Kidney (tissue), 14 donors: ENCODE measurements around the gene ZNF518B. TPM values are rescaled to one million over a fixed set of nuclear protein-coding genes. Genes with fewer than 3 reads are reported as not detected.

Experiments
- DNase-seq, 5 donors: peaks; one replicate each; pipeline ENCODE4 v3.0.0-alpha.2; 2013 to 2020
- FAIRE-seq: peaks from 2 replicates; lab custom pipeline; 2012; peaks lifted over from hg19 to GRCh38; lab: Jason Lieb, UNC
- H3K27ac ChIP-seq, 2 donors: one replicate each; pipeline ENCODE4 v1.7.0; 2013; ENCODE audit warnings: low read depth in 2 of 2, low read length in 2 of 2, inconsistent platforms in 1 of 2
- H3K27me3 ChIP-seq: one replicate; pipeline ENCODE4 v1.7.1; 2013; ENCODE audit warnings: low read length, inconsistent platforms; ENCODE audit not compliant: control insufficient read depth, insufficient read depth
- H3K36me3 ChIP-seq, 3 donors: one replicate each; pipeline versions ENCODE4 v1.7.0 to v1.7.1; 2013; ENCODE audit warnings: low read length in 3 of 3, control low read depth in 1 of 3, inconsistent platforms in 1 of 3; ENCODE audit not compliant: insufficient read depth in 3 of 3, control insufficient read depth in 2 of 3
- H3K4me1 ChIP-seq, 3 donors: one replicate each; pipeline versions ENCODE4 v1.7.0 to v1.7.1; 2013; ENCODE audit warnings: low read length in 3 of 3, inconsistent platforms in 1 of 3, low read depth in 1 of 3; ENCODE audit not compliant: control insufficient read depth in 2 of 3, insufficient read depth in 2 of 3
- H3K4me3 ChIP-seq, 3 donors: one replicate each; pipeline versions ENCODE4 v1.7.0 to v1.8.1; 2013; ENCODE audit warnings: low read length in 3 of 3, control low read depth in 1 of 3, inconsistent platforms in 1 of 3
- H3K9ac ChIP-seq, 3 donors: one replicate each; pipeline versions ENCODE4 v1.7.0 to v1.7.1; 2013; ENCODE audit warnings: low read length in 3 of 3, control low read depth in 1 of 3, inconsistent platforms in 1 of 3
- H3K9me3 ChIP-seq, 3 donors: one replicate each; pipeline versions ENCODE4 v1.7.0 to v1.7.1; 2013; ENCODE audit warnings: low read length in 3 of 3, control low read depth in 1 of 3, inconsistent platforms in 1 of 3; ENCODE audit not compliant: control insufficient read depth in 2 of 3, insufficient read depth in 1 of 3
- CTCF ChIP-seq: IDR thresholded peaks from 3 replicates; pipeline ENCODE4 v1.5.1; 2012; ENCODE audit warnings: mild to moderate bottlenecking, moderate library complexity, borderline replicate concordance; ENCODE audit not compliant: insufficient read depth; ENCODE audit errors: extremely low read depth
- intact Hi-C: fragments of 100-400 bp; cut with DNase I; formaldehyde crosslinking; loops from one replicate; pipeline ENCODE4 v1.11.1; 2022
- polyA plus RNA-seq: library from polyadenylated mRNA; stranded (reverse); fragments of 350-450 nt; fragmentation: Illumina TruSeq; extraction: RNeasy Lipid Tissue Mini Kit (QIAGEN cat#74804); gene quantifications from one replicate; pipeline ENCODE4 v1.2.3, GENCODE V29; 2014; ENCODE audit warnings: low read depth, low replicate concordance; ENCODE audit not compliant: insufficient read depth
- total RNA-seq: library from RNA; stranded (reverse); fragmentation: NEBNext Ultra II Directional; extraction: Animal tissue kit (Norgen Biotek cat#: 25700); gene quantifications from one replicate; pipeline ENCODE4 v1.2.1, GENCODE V29; 2021
- donor health status: control.
- donor health status: control.
- donor health status: control.
- donor health status: control.
- donor health status: control.
- donor health status: DM: yes; HTN: yes; CAD: no.
- donor health status: Normal renal cell carcinoma (clear cell type).

Gene ZNF518B
- total and polyA plus RNA-seq, 2 donors from 2014 or later, result 3.7 to 19.7 TPM

- Histone ChIP-seq H3K27ac (no peak overlapping the region), H3K9me3 (no peaks in the 10 kb centered on the region), H3K4me1 (no peaks in the 10 kb centered on the region), H3K27me3 (no peaks in the 10 kb centered on the region), H3K4me3 (no peak overlapping the region), H3K36me3 (no peaks in the 10 kb centered on the region), H3K9ac (no peak overlapping the region)
- intact Hi-C loops, result no loop called here
- FAIRE-seq (no peak), DNase-seq (no peak)
- TF ChIP-seq CTCF, result no peak
Measured at GRCh38 chr4:10495651-10496050, 38.4 kb upstream of the ZNF518B start.

GRCh38 chr4:10492464-10492863 lies 35.2 kb upstream of the ZNF518B start:
- no peak for FAIRE-seq
- Histone ChIP-seq H3K27me3 (no peaks in the 10 kb centered on the region), H3K9me3 (no peaks in the 10 kb centered on the region), H3K4me1 (no peaks in the 10 kb centered on the region), H3K36me3 (no peaks in the 10 kb centered on the region), H3K4me3 (no peak overlapping the region), H3K9ac (no peak overlapping the region), H3K27ac (no peak overlapping the region)
- intact Hi-C loops, result no loop called here
- TF ChIP-seq CTCF, result no peak
- peak in 2 of 5 donors; percentile 10 to 37 for DNase-seq

- no peaks in the 10 kb centered on the region for H3K4me1 ChIP-seq
- no peak overlapping the region for H3K4me3 ChIP-seq
- FAIRE-seq, result no peak
- no peaks in the 10 kb centered on the region for H3K9me3 ChIP-seq
- DNase-seq, result no peak
- no peaks in the 10 kb centered on the region for H3K27me3 ChIP-seq
- no peak overlapping the region for H3K9ac ChIP-seq
- intact Hi-C loops, result no loop called here
- no peak for TF ChIP-seq CTCF
- H3K27ac ChIP-seq, result no peak overlapping the region
- H3K36me3 ChIP-seq, result no peaks in the 10 kb centered on the region
Measured at GRCh38 chr4:10491401-10491800, 34.2 kb upstream of the ZNF518B start.

- H3K9ac ChIP-seq, result no peak overlapping the region
- no peaks in the 10 kb centered on the region for H3K4me1 ChIP-seq
- H3K9me3 ChIP-seq, result no peaks in the 10 kb centered on the region
- intact Hi-C loops, result no loop called here
- H3K27me3 ChIP-seq, result no peaks in the 10 kb centered on the region
- H3K27ac ChIP-seq, result no peak overlapping the region
- TF ChIP-seq CTCF, result no peak
- H3K36me3 ChIP-seq, result no peaks in the 10 kb centered on the region
- H3K4me3 ChIP-seq, result no peak overlapping the region
- FAIRE-seq (no peak), DNase-seq (no peak)
Measured at GRCh38 chr4:10490996-10491395, 33.8 kb upstream of the ZNF518B start.
